DND-41 (cell line): Measurements from ENCODE around the gene WDR18.

ENCODE experiments used
- ATAC-seq: fragments of 200-7000 bp; cut with Tn5 transposase; 3 replicates; pipeline ENCODE4 v1.9.1; 2021; ENCODE audit warnings: low read depth; ENCODE audit not compliant: insufficient read depth
- DNase-seq: peaks from one replicate; pipeline ENCODE4 v3.0.0-alpha.2; 2020
- H2AFZ ChIP-seq: 2 replicates; pipeline ENCODE4 v1.6.0; 2012; ENCODE audit warnings: low read depth, low read length
- H3K27ac ChIP-seq: 2 replicates; pipeline ENCODE4 v1.5.1; 2012; ENCODE audit warnings: low read length, inconsistent platforms
- H3K27me3 ChIP-seq: fragments of 200-600 bp; sonication (generic); 2 replicates; pipeline ENCODE4 v1.6.0; 2012; ENCODE audit warnings: low read length, mild to moderate bottlenecking, inconsistent platforms; ENCODE audit not compliant: insufficient read depth, poor library complexity
- H3K36me3 ChIP-seq: 2 replicates; pipeline ENCODE4 v1.5.1; 2012; ENCODE audit warnings: low read length, inconsistent platforms; ENCODE audit not compliant: insufficient read depth
- H3K4me1 ChIP-seq: 2 replicates; pipeline ENCODE4 v1.5.1; 2012; ENCODE audit warnings: mild to moderate bottlenecking, low read length; ENCODE audit not compliant: insufficient read depth
- H3K4me2 ChIP-seq: 2 replicates; pipeline ENCODE4 v1.6.0; 2012; ENCODE audit warnings: mild to moderate bottlenecking, moderate library complexity, low read length, inconsistent platforms; ENCODE audit not compliant: insufficient read depth
- H3K4me3 ChIP-seq, 2 experiments: fragments of 200-600 bp in 1 of 2; shearing (Covaris generic) in 1 of 2; 2 replicates each; pipeline ENCODE4 v1.5.1; 2012 to 2016; ENCODE audit warnings: inconsistent platforms in 2 of 2, low read length in 2 of 2, mild to moderate bottlenecking in 2 of 2, low read depth in 1 of 2, moderate library complexity in 1 of 2
- H3K79me2 ChIP-seq: 2 replicates; pipeline ENCODE4 v1.6.0; 2012; ENCODE audit warnings: low read length, inconsistent platforms; ENCODE audit not compliant: insufficient read depth
- H3K9ac ChIP-seq: 2 replicates; pipeline ENCODE4 v1.6.0; 2012; ENCODE audit warnings: low read depth, mild to moderate bottlenecking, inconsistent platforms, low read length, moderate library complexity
- H3K9me3 ChIP-seq: 2 replicates; pipeline ENCODE4 v1.5.1; 2012; ENCODE audit warnings: low read length, moderate library complexity, mild to moderate bottlenecking, inconsistent platforms; ENCODE audit not compliant: insufficient read depth, severe bottlenecking
- H4K20me1 ChIP-seq: 2 replicates; pipeline ENCODE4 v1.6.0; 2012; ENCODE audit warnings: low read length; ENCODE audit not compliant: insufficient read depth
- CTCF ChIP-seq: IDR thresholded peaks from 2 replicates; pipeline ENCODE4 v1.5.1; 2012; ENCODE audit warnings: borderline replicate concordance, low read length, moderate library complexity, mild to moderate bottlenecking; ENCODE audit not compliant: poor library complexity, severe bottlenecking; ENCODE audit errors: extremely low read depth
- EZH2 ChIP-seq: IDR thresholded peaks from 3 replicates; pipeline ENCODE4 v1.6.1; 2012; ENCODE audit warnings: borderline replicate concordance, low read depth, mild to moderate bottlenecking, moderate library complexity, low read length, inconsistent platforms; ENCODE audit not compliant: severe bottlenecking

WDR18 gene

GRCh38 chr19:943551-944170 is 40.5 kb upstream of the WDR18 start:
- DNase-seq = no peak
- TF ChIP-seq CTCF (no peak), EZH2 (no peak)
- Histone ChIP-seq H4K20me1 (peaks cover 64% of the 10 kb centered on the region), H3K36me3 (peaks cover 49% of the 10 kb centered on the region), H2AFZ (no peak overlapping the region), H3K4me3 (no peak overlapping the region), H3K4me2 (no peak overlapping the region), H3K27ac (no peak overlapping the region), H3K27me3 (no peaks in the 10 kb centered on the region), H3K9ac (no peak overlapping the region), H3K9me3 (no peaks in the 10 kb centered on the region), H3K4me1 (no peaks in the 10 kb centered on the region), H3K79me2 (peaks cover 74% of the 10 kb centered on the region)
- ATAC-seq = no peak

GRCh38 chr19:944171-944567 is 40.0 kb upstream of the WDR18 start:
- Histone ChIP-seq H3K9me3 (no peaks in the 10 kb centered on the region), H3K27me3 (no peaks in the 10 kb centered on the region), H3K27ac (no peak overlapping the region), H3K79me2 (peaks cover 72% of the 10 kb centered on the region), H3K36me3 (peaks cover 49% of the 10 kb centered on the region), H3K4me1 (no peaks in the 10 kb centered on the region), H3K4me2 (no peak overlapping the region), H3K4me3 (no peak overlapping the region), H4K20me1 (peaks cover 63% of the 10 kb centered on the region), H3K9ac (no peak overlapping the region), H2AFZ (no peak overlapping the region)
- TF ChIP-seq EZH2 (no peak), CTCF (no peak)
- DNase-seq = no peak
- peak; percentile 24; the same call in 1 of the 3 replicates for ATAC-seq

- ATAC-seq (no peak), DNase-seq (no peak)
- peaks cover 46% of the 10 kb centered on the region for H3K36me3 ChIP-seq
These were observed 39.4 kb upstream of the WDR18 start for GRCh38 chr19:944663-945241.

More at GRCh38 chr19:944663-945241, 39.4 kb upstream of the WDR18 start:
- TF ChIP-seq CTCF (no peak), EZH2 (no peak)
- Histone ChIP-seq H3K27me3 (no peaks in the 10 kb centered on the region), H2AFZ (no peak overlapping the region), H3K79me2 (peaks cover 69% of the 10 kb centered on the region), H3K4me1 (no peaks in the 10 kb centered on the region), H3K27ac (no peak overlapping the region), H3K4me2 (no peak overlapping the region), H3K9ac (no peak overlapping the region), H4K20me1 (peaks cover 57% of the 10 kb centered on the region), H3K9me3 (no peaks in the 10 kb centered on the region), H3K4me3 (no peak overlapping the region)
